H1 (cell line): Measurements from ENCODE around the gene CA14. TPM values are rescaled to one million over a fixed set of nuclear protein-coding genes. Genes with fewer than 3 reads are reported as not detected.
A peak's percentile ranks its signal among the peaks of the same experiment; 100 is the strongest.

Source experiments
- ASH2L ChIP-seq: fragments of 200-600, 300-600 bp; sonication (generic); IDR thresholded peaks from one replicate; pipeline ENCODE4 v1.7.1; 2017; ENCODE audit warnings: low read length
- BACH1 ChIP-seq: IDR thresholded peaks from 2 replicates; pipeline ENCODE4 v1.6.1; 2012; ENCODE audit warnings: low read length, improper control_type of control experiment
- BCL11A ChIP-seq, 2 experiments: IDR thresholded peaks; one replicate each; pipeline ENCODE4 v1.6.1; 2011; ENCODE audit warnings: low read depth in 2 of 2, low read length in 2 of 2, mild to moderate bottlenecking in 2 of 2
- CBX8 ChIP-seq: fragments of 300-800, 300-1000 bp; sonication (generic); IDR thresholded peaks from 2 replicates; pipeline ENCODE4 v1.7.1; 2016; ENCODE audit warnings: low read depth, low read length, borderline replicate concordance
- CREB1 ChIP-seq: IDR thresholded peaks from 2 replicates; pipeline ENCODE4 v1.6.1; 2012; ENCODE audit warnings: inconsistent platforms
- KDM1A ChIP-seq: fragments of 200-600, 300-600 bp; sonication (generic); IDR thresholded peaks from 2 replicates; pipeline ENCODE4 v1.7.1; 2016; ENCODE audit warnings: mild to moderate bottlenecking, low read length, borderline replicate concordance
- MAFK ChIP-seq: IDR thresholded peaks from 2 replicates; pipeline ENCODE4 v1.6.1; 2012; ENCODE audit warnings: low read depth, mild to moderate bottlenecking, improper control_type of control experiment, low read length
- PHF8 ChIP-seq: fragments of 200-600 bp; sonication (generic); conservative IDR thresholded peaks from 2 replicates; pipeline ENCODE4 v1.7.1; 2012; ENCODE audit warnings: low read depth, mild to moderate bottlenecking, inconsistent platforms, low read length, moderate library complexity
- POU5F1 ChIP-seq: IDR thresholded peaks from 2 replicates; pipeline ENCODE4 v1.6.1; 2011; ENCODE audit warnings: low read depth, mild to moderate bottlenecking, low read length, moderate library complexity
- RAD21 ChIP-seq, 2 experiments: IDR thresholded peaks in 1 of 2; conservative IDR thresholded peaks in 1 of 2; 2 replicates each; pipeline ENCODE4 v1.6.1; 2011; ENCODE audit warnings: low read depth in 2 of 2, low read length in 2 of 2, improper control_type of control experiment in 1 of 2, inconsistent platforms in 1 of 2, mild to moderate bottlenecking in 1 of 2, moderate library complexity in 1 of 2
- RNF2 ChIP-seq: fragments of 200-900, 300-1000 bp; sonication (generic); IDR thresholded peaks from 2 replicates; pipeline ENCODE4 v1.7.1; 2016; ENCODE audit warnings: borderline replicate concordance, low read depth, mild to moderate bottlenecking, antibody characterized with exemption, low read length; ENCODE audit not compliant: poor library complexity, severe bottlenecking; ENCODE audit errors: missing control alignments
- RXRA ChIP-seq: IDR thresholded peaks from 2 replicates; pipeline ENCODE4 v1.6.1; 2011; ENCODE audit warnings: low read depth, mild to moderate bottlenecking, low read length, moderate library complexity; ENCODE audit not compliant: insufficient read depth
- SIN3A ChIP-seq, 2 experiments: IDR thresholded peaks in 1 of 2; conservative IDR thresholded peaks in 1 of 2; 2 replicates each; pipeline ENCODE4 v1.6.1; 2011 to 2012; ENCODE audit warnings: low read length in 2 of 2, improper control_type of control experiment in 1 of 2, low read depth in 1 of 2, mild to moderate bottlenecking in 1 of 2
- SP4 ChIP-seq: IDR thresholded peaks from 2 replicates; pipeline ENCODE4 v1.6.1; 2012; ENCODE audit warnings: low read length, inconsistent platforms
- SUZ12 ChIP-seq: fragments of 200-600 bp; sonication (generic); IDR thresholded peaks from 2 replicates; pipeline ENCODE4 v1.6.1; 2012; ENCODE audit warnings: mild to moderate bottlenecking, inconsistent platforms, low read length, moderate library complexity, mixed read lengths
- TAF7 ChIP-seq: optimal IDR thresholded peaks from 2 replicates; pipeline ENCODE3; 2011; ENCODE audit warnings: low read depth, mild to moderate bottlenecking, inconsistent platforms, low read length, moderate library complexity, borderline replicate concordance
- YY1 ChIP-seq: IDR thresholded peaks from 2 replicates; pipeline ENCODE4 v1.6.1; 2011; ENCODE audit warnings: low read depth, mild to moderate bottlenecking, low read length
- polyA plus RNA-seq, 7 experiments: library from polyadenylated mRNA; depleted of rRNA in 3 of 7; stranded (reverse) in 5 of 7; unstranded in 2 of 7; fragments of >200 nt in 5 of 7; fragments of 200-250 nt in 2 of 7; gene quantifications; 1 replicate in 5 of 7; 2 replicates in 1 of 7; 4 replicates in 1 of 7; pipeline versions ENCODE4 v1.2.1 to v1.2.3, GENCODE V29; 2011 to 2013; ENCODE audit warnings: missing spikeins in 2 of 7, mixed read lengths in 2 of 7
- total RNA-seq: library from RNA; stranded (reverse); fragmentation: NEBNext Ultra II Directional; extraction: Animal tissue kit (Norgen Biotek cat#: 25700); gene quantifications from 2 replicates; pipeline ENCODE4 v1.2.1, GENCODE V29; 2021
- TF ChIP-seq, protein P1 (sequence below): IDR thresholded peaks from 2 replicates; pipeline ENCODE4 v1.6.1; 2011; ENCODE audit warnings: low read depth, mild to moderate bottlenecking, low read length; ENCODE audit not compliant: insufficient read depth
- TF ChIP-seq, protein P2 (sequence below): IDR thresholded peaks from 2 replicates; pipeline ENCODE4 v1.6.1; 2012; ENCODE audit warnings: low read length, inconsistent platforms
- TF ChIP-seq, protein P3 (sequence below): IDR thresholded peaks from 2 replicates; pipeline ENCODE4 v1.6.1; 2012; ENCODE audit warnings: inconsistent platforms

Gene CA14
- total and polyA plus RNA-seq, 2 of the 8 experiments (the other 6 are each of a cell fraction or from before 2014, with no cell fraction given) = 52.3 to 105 TPM

DNA sequence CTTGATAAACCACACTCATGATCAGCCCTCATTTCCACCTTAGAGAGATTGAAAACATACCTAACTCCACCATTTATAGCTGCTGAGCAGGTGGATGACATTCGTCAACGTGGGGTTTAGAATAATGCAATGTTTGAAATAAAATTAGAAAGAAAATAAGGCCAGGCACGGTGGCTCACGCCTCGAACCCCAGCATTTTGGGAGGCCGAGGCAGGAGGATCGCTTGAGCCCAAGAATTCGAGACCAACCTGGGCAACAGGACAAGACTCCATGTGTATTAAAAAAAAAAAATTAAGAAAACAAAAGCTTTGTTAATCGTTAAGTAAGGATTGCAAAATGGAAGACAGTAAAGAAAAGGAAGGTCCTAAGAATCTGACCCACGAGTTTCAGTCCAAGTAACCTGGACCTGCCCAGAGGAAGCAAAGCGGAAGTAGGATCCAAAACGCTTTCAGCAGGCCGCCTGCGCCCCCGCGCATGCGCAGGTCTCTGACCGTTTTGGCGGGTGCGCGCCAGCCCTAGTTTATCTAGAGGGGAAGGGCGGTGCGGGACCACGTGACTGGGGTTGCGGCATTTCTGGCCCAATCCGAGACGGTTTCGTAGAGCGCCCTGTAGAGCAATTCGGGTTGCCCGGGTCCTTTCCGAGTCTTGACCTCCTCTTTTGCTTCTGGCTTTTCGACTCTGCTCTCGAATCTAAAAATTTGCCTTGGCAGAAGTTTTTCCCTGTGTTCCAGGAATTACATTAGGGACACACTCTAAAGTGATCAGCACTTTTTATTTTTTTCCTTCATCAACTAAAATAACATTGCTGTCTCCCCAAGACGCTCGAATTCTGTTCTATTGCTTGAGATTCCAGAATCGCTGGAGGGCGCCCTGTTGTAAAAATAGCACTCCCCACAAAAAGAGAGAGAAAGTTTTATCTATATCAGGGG lies 44.1 kb upstream of the CA14 start (continued):
- no peak for TF ChIP-seq BACH1
- no peak for TF ChIP-seq SIN3A (conservative IDR thresholded peaks at IDR 0.05 in 1 of 2, IDR thresholded peaks at IDR 0.05 in 1 of 2; ENCODE audit: low read depth in 1 of 2, low read length in 2 of 2)
- TF ChIP-seq MAFK = no peak
- no peak for TF ChIP-seq BCL11A (IDR thresholded peaks at IDR 0.05; ENCODE audit: low read depth in 2 of 2, low read length in 2 of 2)
- no peak for TF ChIP-seq RNF2
- TF ChIP-seq, protein P1, sequence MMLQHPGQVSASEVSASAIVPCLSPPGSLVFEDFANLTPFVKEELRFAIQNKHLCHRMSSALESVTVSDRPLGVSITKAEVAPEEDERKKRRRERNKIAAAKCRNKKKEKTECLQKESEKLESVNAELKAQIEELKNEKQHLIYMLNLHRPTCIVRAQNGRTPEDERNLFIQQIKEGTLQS = peak; percentile 82
- no peak for TF ChIP-seq POU5F1
- TF ChIP-seq CBX8 = no peak
- TF ChIP-seq KDM1A = peak; percentile 59; the same call in 1 of the 2 replicates
- TF ChIP-seq ASH2L = no peak
- TF ChIP-seq, protein P2, sequence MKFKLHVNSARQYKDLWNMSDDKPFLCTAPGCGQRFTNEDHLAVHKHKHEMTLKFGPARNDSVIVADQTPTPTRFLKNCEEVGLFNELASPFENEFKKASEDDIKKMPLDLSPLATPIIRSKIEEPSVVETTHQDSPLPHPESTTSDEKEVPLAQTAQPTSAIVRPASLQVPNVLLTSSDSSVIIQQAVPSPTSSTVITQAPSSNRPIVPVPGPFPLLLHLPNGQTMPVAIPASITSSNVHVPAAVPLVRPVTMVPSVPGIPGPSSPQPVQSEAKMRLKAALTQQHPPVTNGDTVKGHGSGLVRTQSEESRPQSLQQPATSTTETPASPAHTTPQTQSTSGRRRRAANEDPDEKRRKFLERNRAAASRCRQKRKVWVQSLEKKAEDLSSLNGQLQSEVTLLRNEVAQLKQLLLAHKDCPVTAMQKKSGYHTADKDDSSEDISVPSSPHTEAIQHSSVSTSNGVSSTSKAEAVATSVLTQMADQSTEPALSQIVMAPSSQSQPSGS = no peak
- TF ChIP-seq RAD21 (IDR thresholded peaks at IDR 0.05 in 1 of 2, conservative IDR thresholded peaks at IDR 0.05 in 1 of 2; ENCODE audit: low read depth in 2 of 2, low read length in 2 of 2) = peak; percentile 13 to 22; a peak in 2 of 4 replicates
- no peak for TF ChIP-seq CREB1
- no peak for TF ChIP-seq SP4
- TF ChIP-seq PHF8 = 0 out of 2 replicates have a peak, but pooled peaks have one; percentile 48
- TF ChIP-seq SUZ12 = no peak
- TF ChIP-seq YY1 = no peak
- no peak for TF ChIP-seq RXRA
- TF ChIP-seq TAF7 = no peak
- TF ChIP-seq, protein P3, sequence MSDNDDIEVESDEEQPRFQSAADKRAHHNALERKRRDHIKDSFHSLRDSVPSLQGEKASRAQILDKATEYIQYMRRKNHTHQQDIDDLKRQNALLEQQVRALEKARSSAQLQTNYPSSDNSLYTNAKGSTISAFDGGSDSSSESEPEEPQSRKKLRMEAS = peak; percentile 86
